ENCODE data around the gene SLC10A7. TPM values are rescaled to one million over a fixed set of nuclear protein-coding genes. Genes with fewer than 3 reads are reported as not detected.

The SLC10A7 gene
- total RNA-seq, 2 donors from 2014 or later = 6.0 to 7.5 TPM

DNA sequence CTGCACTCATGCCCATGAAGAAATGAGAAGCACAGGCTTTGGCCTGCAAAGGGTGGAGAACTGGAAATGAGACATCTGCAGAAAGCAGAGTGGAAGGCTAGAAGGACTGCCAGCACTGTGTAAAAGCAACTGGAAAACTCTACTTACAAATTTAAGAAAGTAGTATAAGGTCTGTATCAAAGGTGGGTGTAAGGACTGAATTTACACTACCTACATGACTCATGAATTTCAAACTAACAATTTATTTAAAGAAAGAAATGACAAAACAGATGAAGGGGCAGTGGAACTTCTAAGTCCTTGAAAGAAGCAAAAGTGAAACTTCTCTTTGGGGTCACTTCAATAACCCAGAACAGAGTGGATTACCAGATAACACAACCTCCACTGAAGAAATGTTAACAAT, 71.2 kb downstream of the SLC10A7 start:
- no peak overlapping the region for H3K4me3 Mint-ChIP-seq
- H3K36me3 Mint-ChIP-seq (ENCODE audit: low read depth) = peaks cover 6% of the 10 kb centered on the region
- TF ChIP-seq, protein P1, sequence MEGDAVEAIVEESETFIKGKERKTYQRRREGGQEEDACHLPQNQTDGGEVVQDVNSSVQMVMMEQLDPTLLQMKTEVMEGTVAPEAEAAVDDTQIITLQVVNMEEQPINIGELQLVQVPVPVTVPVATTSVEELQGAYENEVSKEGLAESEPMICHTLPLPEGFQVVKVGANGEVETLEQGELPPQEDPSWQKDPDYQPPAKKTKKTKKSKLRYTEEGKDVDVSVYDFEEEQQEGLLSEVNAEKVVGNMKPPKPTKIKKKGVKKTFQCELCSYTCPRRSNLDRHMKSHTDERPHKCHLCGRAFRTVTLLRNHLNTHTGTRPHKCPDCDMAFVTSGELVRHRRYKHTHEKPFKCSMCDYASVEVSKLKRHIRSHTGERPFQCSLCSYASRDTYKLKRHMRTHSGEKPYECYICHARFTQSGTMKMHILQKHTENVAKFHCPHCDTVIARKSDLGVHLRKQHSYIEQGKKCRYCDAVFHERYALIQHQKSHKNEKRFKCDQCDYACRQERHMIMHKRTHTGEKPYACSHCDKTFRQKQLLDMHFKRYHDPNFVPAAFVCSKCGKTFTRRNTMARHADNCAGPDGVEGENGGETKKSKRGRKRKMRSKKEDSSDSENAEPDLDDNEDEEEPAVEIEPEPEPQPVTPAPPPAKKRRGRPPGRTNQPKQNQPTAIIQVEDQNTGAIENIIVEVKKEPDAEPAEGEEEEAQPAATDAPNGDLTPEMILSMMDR (conservative IDR thresholded peaks at IDR 0.05) = no peak
- H3K27ac Mint-ChIP-seq = no peak overlapping the region
- H3K4me1 Mint-ChIP-seq = no peaks in the 10 kb centered on the region
- no peak for DNase-seq
- H3K27me3 ChIP-seq (ENCODE audit: control insufficient read depth, insufficient read depth, low read length, poor library complexity, severe bottlenecking) = no peaks in the 10 kb centered on the region
- no peaks in the 10 kb centered on the region for H3K4me1 ChIP-seq (ENCODE audit: control insufficient read depth, insufficient read depth, low read length)
- H3K4me3 ChIP-seq (ENCODE audit: low read length) = no peak overlapping the region
- no peaks in the 10 kb centered on the region for H3K9me3 ChIP-seq (ENCODE audit: control insufficient read depth, low read length)
- H3K9me3 Mint-ChIP-seq = peaks cover 5% of the 10 kb centered on the region
- H3K9ac ChIP-seq (ENCODE audit: extremely low read depth, low read length, poor library complexity, severe bottlenecking) = no peak overlapping the region
- H3K27ac ChIP-seq (ENCODE audit: low read depth, low read length) = no peak overlapping the region
- no peaks in the 10 kb centered on the region for H3K27me3 Mint-ChIP-seq (ENCODE audit: insufficient read depth)
- no peaks in the 10 kb centered on the region for H3K36me3 ChIP-seq (ENCODE audit: control insufficient read depth, insufficient read depth, low read length)

DNA sequence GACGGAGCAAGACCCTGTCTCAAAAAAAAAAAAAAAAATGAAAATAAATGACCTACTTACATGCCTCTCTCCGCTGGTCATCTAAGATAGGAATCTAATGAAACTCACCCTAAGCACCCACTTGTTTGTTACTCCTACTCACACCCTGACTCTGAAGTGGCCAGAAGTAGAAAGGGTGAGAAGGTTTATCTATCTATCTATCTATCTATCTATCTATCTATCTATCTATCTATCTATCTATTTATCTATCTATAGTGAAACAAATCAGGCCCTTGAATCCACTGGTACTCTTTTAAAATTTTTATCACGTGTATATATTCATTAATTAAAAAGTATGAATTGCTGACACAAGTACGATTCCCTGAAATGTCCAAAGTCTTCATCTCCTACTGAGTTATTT, 75.2 kb downstream of the SLC10A7 start:
- H3K4me1 ChIP-seq (ENCODE audit: control insufficient read depth, insufficient read depth, low read length) = no peaks in the 10 kb centered on the region
- TF ChIP-seq, protein P1 (conservative IDR thresholded peaks at IDR 0.05) = no peak
- H3K27ac ChIP-seq (ENCODE audit: low read depth, low read length) = no peak overlapping the region
- no peak overlapping the region for H3K4me3 Mint-ChIP-seq
- H3K9me3 ChIP-seq (ENCODE audit: control insufficient read depth, low read length) = no peaks in the 10 kb centered on the region
- H3K36me3 Mint-ChIP-seq (ENCODE audit: low read depth) = peaks cover 10% of the 10 kb centered on the region
- no peaks in the 10 kb centered on the region for H3K36me3 ChIP-seq (ENCODE audit: control insufficient read depth, insufficient read depth, low read length)
- no peak overlapping the region for H3K27ac Mint-ChIP-seq
- H3K4me1 Mint-ChIP-seq = no peaks in the 10 kb centered on the region
- no peak for DNase-seq
- H3K4me3 ChIP-seq (ENCODE audit: low read length) = no peak overlapping the region
- peaks cover 8% of the 10 kb centered on the region for H3K9me3 Mint-ChIP-seq
- H3K9ac ChIP-seq (ENCODE audit: extremely low read depth, low read length, poor library complexity, severe bottlenecking) = no peak overlapping the region
- H3K27me3 ChIP-seq (ENCODE audit: control insufficient read depth, insufficient read depth, low read length, poor library complexity, severe bottlenecking) = no peaks in the 10 kb centered on the region
- 92% methylated on average over 3 of the region's 4 CpGs; no CpG with 5 or more reads in 1 of the 2 experiments for WGBS, 2 experiments (ENCODE audit: insufficient coverage in 1 of 2, insufficient read length in 1 of 2)
- H3K27me3 Mint-ChIP-seq (ENCODE audit: insufficient read depth) = no peaks in the 10 kb centered on the region

DNA sequence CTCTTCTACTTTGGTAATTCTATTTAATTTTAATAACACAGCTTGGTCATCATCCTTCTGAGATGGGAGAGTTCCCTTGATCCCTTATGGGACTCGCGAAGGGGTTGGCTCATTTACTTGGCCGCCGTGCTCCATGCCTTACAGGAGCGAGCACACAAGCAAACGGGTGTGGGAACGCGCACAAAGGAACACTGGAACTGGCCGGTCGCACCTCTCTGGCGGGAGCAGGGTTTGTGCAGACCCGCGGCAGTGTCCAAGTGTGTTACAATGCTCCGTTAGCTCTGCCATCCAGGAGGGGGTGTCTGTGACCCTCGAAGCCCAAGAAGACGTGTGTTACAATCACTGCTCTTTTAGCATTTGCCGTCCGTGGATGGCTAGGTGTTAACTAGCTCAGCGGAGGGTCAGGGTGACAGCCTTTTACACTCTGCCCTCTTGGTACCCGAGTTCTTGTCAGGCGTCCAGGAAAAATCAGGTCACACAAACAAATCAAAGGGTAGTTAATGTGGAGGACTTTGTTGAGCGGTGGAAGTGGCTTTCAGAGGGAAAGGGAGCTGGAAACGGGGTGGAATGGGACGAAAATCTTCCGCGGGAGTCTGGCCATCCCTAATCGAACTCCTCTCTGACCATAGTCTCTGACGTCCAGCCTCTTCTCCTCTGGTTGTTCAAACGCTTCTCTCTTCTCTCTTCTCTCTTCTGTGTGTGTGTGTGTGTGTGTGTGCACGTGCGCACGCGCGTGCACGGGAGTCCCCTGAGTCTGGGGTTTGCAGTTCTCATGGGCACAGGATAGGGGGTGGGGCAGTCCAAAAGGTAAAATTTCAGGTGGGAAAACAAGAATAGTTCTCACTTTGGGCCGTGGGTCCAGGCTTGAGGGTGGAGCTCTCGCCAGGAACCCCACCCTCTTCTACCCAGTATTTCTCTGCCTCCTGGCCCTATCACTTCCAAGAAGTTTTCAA, 76.3 kb downstream of the SLC10A7 start:
- H3K4me3 ChIP-seq (ENCODE audit: low read length) = no peak overlapping the region
- H3K36me3 ChIP-seq (ENCODE audit: control insufficient read depth, insufficient read depth, low read length) = no peaks in the 10 kb centered on the region
- Mint-ChIP-seq H3K4me3 (no peak overlapping the region), H3K36me3 (ENCODE audit: low read depth) (peaks cover 10% of the 10 kb centered on the region), H3K27ac (no peak overlapping the region), H3K4me1 (no peaks in the 10 kb centered on the region), H3K27me3 (ENCODE audit: insufficient read depth) (no peaks in the 10 kb centered on the region), H3K9me3 (peaks cover 8% of the 10 kb centered on the region)
- 94 to 97% methylated on average over 13 to 35 of the region's 37 CpGs for WGBS, 2 experiments (ENCODE audit: insufficient coverage in 1 of 2, insufficient read length in 1 of 2)
- TF ChIP-seq, protein P1 (conservative IDR thresholded peaks at IDR 0.05) = no peak
- no peak overlapping the region for H3K9ac ChIP-seq (ENCODE audit: extremely low read depth, low read length, poor library complexity, severe bottlenecking)
- no peaks in the 10 kb centered on the region for H3K4me1 ChIP-seq (ENCODE audit: control insufficient read depth, insufficient read depth, low read length)
- DNase-seq = no peak
- H3K27ac ChIP-seq (ENCODE audit: low read depth, low read length) = no peak overlapping the region
- no peaks in the 10 kb centered on the region for H3K9me3 ChIP-seq (ENCODE audit: control insufficient read depth, low read length)
- no peaks in the 10 kb centered on the region for H3K27me3 ChIP-seq (ENCODE audit: control insufficient read depth, insufficient read depth, low read length, poor library complexity, severe bottlenecking)

Data from endodermal cell (in vitro differentiated cells).